NCI-H1105 treated with DMSO at 0.1 percent for 48 hours (cell line): ENCODE results near the gene RPTN.

ENCODE experiments used
- DNase-seq: peaks from one replicate; lab custom pipeline; 2025; lab: John Stamatoyannopoulos, UW

The RPTN gene

DNA sequence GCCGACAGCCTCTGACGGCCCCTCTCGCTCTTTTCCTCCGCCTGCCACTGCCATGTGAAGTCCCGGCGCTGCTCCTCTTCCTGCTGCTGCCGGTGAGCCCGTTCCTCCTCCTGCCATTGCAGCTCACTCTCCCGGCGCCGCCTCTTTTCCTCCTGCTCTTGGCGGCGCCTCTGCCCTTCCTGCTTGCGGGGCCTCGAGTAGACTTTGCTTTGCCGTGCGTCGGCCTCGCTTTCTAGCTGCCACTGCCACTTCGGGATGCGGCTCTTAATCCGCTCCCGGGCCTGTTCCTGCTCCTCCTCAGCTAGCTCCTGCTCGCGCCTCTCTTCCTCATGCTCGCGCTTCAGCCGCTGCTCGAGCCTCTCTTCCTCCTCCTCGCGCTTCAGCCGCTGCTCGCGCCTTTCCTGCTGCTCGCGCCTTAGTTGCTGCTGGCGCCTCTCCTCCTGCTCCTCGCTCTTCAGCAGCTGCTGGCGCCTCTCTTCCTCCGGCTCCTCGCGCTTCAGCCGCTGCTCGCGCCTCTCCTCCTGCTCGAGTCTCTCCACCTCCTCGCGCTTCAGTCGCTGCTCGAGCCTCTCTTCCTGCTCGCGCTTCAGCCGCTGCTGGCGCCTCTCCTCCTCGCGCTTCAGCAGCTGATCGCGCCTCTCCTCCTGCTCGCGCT lies 48.0 kb downstream of the RPTN start:
- peak; percentile 85 for DNase-seq

DNA sequence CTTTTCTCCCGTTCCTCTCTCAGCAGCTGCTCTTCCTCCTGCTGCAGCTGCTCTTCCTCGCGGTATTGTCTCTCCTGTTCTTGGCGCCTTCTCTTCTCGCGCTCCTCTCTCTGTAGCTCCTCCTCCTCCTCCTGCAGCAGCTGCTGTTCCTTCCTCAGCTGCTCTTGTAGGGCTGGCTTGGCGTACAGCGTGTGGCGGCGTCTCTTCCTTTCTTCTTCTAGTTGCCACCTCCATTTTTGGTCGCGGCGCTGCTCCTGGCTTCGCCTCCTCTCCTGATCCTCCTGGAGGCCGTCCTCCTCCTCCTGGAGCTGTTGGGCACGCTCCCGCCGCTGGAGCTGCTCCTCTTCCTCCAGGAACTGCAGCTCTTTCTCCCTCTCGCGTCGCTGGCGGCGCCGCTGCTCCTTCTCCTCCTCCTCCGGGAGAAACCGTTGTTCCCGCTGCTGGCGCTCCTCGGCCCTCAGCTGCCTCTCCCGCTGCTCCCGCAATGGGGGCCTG lies 48.6 kb downstream of the RPTN start:
- peak; percentile 32 for DNase-seq

DNA sequence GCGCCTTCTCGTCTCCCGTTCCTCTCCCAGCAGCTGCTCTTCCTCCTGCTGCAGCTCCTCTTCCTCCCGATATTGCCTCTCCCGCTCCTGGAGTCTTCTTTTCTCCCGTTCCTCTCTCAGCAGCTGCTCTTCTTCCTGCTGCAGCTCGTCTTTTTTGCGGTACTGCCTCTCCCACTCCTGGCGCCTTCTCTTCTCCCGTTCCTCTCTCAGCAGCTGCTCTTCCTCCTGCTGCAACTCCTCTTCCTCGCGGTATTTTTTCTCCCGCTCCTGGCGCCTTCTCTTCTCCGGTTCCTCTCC lies 49.1 kb downstream of the RPTN start:
- DNase-seq, result no peak

DNA sequence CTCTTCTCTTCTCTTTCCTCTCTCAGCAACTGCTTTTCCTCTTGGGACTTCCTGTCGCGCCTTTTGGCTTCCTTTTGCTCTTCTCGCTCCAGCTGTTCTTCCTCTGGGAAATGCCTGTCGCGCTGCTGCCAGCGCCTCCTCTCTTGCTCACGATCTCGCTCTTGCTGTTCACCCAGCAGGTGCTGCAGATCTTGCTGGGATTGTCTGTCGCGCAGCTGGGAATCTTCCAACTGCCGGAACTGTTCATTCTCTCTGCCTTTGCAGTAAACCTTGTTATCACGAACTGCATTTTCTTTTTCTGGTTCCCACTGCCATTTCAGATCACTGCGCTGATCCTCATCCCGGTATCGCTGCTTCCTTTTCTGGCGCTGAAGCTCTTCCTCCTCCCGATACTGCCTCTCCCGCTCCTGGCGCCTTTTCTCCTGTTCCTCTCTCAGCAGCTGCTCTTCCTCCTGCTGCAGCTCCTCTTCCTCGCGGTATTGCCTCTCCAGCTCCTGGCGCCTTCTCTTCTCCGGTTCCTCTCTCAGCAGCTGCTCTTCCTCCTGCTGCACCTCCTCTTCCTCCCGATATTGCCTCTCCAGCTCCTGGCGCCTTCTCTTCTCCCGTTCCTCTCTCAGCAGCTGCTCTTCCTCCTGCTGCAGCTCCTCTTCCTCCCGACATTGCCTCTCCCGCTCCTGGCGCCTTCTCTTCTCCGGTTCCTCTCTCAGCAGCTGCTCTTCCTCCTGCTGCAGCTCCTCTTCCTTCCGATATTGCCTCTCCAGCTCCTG lies 49.6 kb downstream of the RPTN start:
- no peak for DNase-seq

DNA sequence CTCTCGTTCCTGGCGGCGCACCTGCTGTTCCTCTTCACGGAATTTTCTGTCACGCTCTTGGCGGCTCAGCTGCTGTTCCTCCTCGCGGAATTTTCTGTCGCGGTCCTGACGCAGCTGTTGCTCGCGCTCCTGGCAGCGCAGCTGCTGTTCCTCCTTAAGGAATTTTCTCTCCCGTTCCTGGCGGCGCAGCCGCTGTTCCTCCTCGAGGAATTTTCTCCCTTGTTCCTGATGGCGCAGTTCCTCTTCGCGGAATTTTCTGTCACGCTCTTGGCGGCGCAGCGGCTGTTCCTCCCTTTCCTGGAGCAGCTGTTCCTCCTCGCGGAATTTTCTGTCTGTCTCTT lies 50.2 kb downstream of the RPTN start:
- DNase-seq, result no peak

DNA sequence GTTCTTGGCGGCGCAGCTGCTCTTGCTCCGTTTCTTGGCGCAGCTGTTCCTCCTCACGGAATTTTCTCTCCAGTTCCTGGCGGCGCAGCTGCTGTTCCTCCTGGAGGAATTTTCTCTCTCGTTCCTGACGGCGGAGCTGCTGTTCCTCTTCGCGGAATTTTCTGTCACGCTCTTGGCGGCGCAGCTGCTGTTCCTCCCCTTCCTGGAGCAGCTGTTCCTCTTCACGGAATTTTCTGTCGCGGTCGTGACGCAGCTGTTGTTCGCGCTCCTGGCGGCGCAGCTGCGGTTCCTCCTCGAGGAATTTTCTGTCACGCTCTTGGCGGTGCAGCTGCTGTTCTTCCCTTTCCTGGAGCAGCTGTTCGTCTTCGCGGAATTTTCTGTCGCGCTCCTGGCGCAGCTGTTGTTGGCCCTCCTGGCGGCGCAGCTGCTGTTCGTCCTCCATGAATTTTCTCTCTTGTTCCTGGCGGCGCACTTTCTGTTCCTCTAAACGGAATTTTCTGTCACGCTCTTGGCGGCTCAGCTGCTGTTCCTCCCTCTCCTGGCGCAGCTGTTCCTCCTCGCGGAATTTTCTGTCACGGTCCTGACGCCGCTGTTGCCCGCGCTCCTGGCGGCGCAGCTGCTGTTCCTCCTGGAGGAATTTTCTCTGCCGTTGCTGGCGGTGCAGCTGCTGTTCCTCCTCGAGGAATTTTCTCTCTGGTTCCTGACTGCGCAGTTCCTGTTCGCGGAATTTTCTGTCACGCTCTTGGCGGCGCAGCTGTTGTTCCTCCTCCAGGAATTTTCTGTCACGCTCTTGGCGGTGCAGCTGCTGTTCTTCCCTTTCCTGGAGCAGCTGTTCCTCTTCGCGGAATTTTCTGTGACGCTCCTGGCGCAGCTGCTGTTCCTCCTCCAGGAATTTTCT lies 50.8 kb downstream of the RPTN start:
- DNase-seq, result no peak

DNA sequence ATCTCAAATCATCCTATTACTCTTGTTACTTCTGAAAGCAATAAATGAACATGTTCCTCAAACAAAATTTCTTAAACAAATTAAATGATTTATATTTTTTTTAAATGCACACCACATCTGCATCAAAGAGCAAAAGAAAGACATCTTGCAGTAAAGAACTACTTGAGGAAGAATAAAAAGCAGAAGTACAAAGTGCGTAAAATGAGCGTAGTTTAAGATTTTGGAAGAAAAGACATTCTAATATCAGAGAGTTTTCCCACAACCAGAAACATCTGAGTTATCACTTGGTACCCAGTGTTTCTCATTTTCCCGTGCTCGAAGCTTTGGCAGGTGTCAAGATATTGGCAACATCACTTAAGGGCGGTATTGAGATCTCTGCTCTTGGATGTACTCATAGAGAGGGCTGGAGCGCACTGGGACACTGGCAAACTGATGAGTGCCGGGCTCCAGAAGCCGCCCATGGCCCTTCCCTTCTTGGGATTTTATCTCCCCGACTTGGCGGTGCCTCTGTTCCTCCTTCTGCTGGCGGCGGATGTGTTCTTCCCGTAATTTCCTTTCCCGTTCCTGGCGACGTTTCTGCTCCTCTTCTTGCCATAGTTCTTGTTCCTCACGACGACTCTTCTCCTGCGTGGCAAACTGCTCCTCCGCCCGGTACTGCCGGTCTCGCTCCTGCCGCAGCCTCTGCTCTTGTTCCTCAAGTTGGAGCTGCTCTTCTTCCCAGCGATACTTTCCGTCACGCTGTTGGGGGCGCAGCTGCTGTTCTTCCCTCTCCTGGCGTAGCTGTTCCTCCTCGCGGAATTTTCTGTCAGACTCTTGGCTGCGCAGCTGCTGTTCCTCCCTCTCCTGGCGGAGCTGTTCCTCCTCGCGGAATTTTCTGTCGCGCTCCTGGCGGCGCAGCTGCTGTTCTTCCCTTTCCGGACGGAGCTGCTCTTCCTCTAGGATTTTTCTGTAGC lies 51.7 kb downstream of the RPTN start:
- no peak for DNase-seq

DNA sequence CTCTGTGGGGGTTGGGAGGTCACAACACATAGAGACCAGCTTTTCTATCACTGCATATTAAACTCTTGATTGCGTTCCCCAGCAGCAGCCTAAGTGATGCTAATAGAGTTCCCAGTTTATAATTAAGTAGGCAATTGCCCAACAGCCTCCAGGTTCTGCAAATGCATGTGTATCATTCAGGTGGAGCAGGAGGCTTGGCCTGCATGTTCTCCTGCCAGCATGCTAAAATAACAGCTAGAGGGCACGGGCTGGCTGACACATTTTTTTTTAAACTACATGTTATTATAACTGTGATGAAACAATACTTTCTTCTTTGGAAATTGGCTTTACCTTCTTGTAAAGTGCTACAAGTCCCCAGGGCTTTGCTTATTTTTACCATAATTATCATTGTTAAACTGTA lies 54.2 kb downstream of the RPTN start:
- DNase-seq, result no peak
